Measurements from ENCODE around the gene TRHDE.

The TRHDE gene

GRCh38 chr12:72273851-72274351, 1.7 kb downstream of the TRHDE start:
- DNase-seq: no peak

GRCh38 chr12:72274931-72275330, 2.8 kb downstream of the TRHDE start:
- no peak for DNase-seq

GRCh38 chr12:72275526-72275925, 3.4 kb downstream of the TRHDE start:
- no peak for DNase-seq

GRCh38 chr12:72276181-72276805, 4.1 kb downstream of the TRHDE start:
- no peak for DNase-seq

GRCh38 chr12:72277415-72277814, 5.2 kb downstream of the TRHDE start:
- DNase-seq: no peak

- no peak for DNase-seq
Observed at GRCh38 chr12:72278894-72279293, 6.7 kb downstream of the TRHDE start.

GRCh38 chr12:72281126-72281525, 9.0 kb downstream of the TRHDE start:
- no peak for DNase-seq

GRCh38 chr12:72282721-72283120, 10.6 kb downstream of the TRHDE start:
- DNase-seq: no peak

GRCh38 chr12:72285861-72286260, 13.7 kb downstream of the TRHDE start:
- no peak for DNase-seq

GRCh38 chr12:72286526-72286925, 14.4 kb downstream of the TRHDE start:
- no peak for DNase-seq

GRCh38 chr12:72288436-72288835, 16.3 kb downstream of the TRHDE start:
- no peak for DNase-seq

- no peak for DNase-seq
Observed at GRCh38 chr12:72288911-72289310, 16.7 kb downstream of the TRHDE start.

GRCh38 chr12:72289633-72290032, 17.5 kb downstream of the TRHDE start:
- DNase-seq: no peak

GRCh38 chr12:72291175-72291574, 19.0 kb downstream of the TRHDE start:
- no peak for DNase-seq

GRCh38 chr12:72293701-72294100, 21.5 kb downstream of the TRHDE start:
- DNase-seq: no peak

- no peak for DNase-seq
Observed at GRCh38 chr12:72295101-72295500, 22.9 kb downstream of the TRHDE start.

- no peak for DNase-seq
Observed at GRCh38 chr12:72295744-72296143, 23.6 kb downstream of the TRHDE start.

GRCh38 chr12:72296389-72296788, 24.2 kb downstream of the TRHDE start:
- no peak for DNase-seq

GRCh38 chr12:72297666-72298065, 25.5 kb downstream of the TRHDE start:
- no peak for DNase-seq

GRCh38 chr12:72300728-72301127, 28.6 kb downstream of the TRHDE start:
- DNase-seq: no peak

GRCh38 chr12:72304751-72305150, 32.6 kb downstream of the TRHDE start:
- DNase-seq: no peak

GRCh38 chr12:72307229-72307628, 35.1 kb downstream of the TRHDE start:
- DNase-seq: no peak

GRCh38 chr12:72311946-72312345, 39.8 kb downstream of the TRHDE start:
- DNase-seq: no peak

- no peak for DNase-seq
Observed at GRCh38 chr12:72313806-72314205, 41.6 kb downstream of the TRHDE start.

- no peak for DNase-seq
Observed at GRCh38 chr12:72315858-72316257, 43.7 kb downstream of the TRHDE start.

All from CD4-positive, alpha-beta T cell treated with Interferon alpha-2 for 1 hour (primary cell).